KBM-7 (cell line): ENCODE measurements around the gene SPPL2B.
A peak's percentile ranks its signal among the peaks of the same experiment; 100 is the strongest.
"Not testable (repeated sequence)": the region's sequence is repeated elsewhere in the genome, so short reads cannot be mapped to it uniquely, and the experiment has no call there.

Experiments
- DNase-seq: peaks from one replicate; pipeline ENCODE4 v3.0.0-alpha.2; 2015
- in situ Hi-C: fragments of 300-500 bp; cut with MboI; formaldehyde crosslinking; loops from 2 replicates; pipeline ENCODE4 v1.14.3; 2020; ENCODE audit warnings: low sequenced_read_pairs, low pct_unique_long_range_greater_than_20kb, mixed read lengths

Gene SPPL2B

DNA sequence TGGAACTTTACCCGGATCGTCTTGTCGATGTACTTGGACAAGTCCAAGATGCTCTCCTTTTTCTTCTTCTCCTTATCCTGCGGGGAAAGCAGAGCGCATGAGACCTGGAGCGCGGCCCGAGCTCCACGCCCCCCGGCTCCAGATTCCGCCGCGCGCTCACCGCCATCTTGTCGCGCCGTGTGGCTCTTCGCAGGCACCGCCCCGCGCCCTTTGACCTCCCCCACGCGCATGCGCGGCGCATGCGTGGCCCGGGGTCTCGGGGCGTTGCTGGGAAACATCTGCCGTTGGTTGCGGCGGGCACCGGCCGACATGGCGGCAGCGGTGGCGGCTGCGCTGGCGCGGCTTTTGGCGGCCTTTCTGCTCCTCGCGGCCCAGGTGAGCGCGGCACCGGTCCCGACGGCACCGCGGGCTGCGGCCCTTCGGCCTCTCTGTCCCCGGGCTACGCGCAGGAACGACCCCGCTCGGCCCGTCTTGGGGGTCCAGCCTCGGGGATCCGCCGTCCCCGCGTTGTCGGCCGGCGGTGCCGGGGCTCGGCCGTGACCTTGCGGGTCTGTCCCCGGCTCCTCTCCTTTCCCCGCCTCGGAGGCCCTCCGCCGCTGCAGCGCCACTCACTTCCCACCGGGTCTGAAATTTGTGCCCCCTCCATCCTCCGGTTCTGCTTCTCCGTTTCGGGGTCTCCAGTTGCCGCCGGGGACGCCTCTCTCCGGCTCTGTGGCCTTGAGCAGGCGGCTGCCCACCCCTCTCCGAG is at the start of gene SPPL2B, which contains the start of gene LSM7:
Gene SPPL2B (plus strand): TSS at position 284 of the 748 bp plus-strand sequence. CDS start 26 bp downstream, at position 310.
Gene LSM7 (minus strand): TSS at position 186 of the 748 bp plus-strand sequence. CDS start 20 bp downstream, at position 166.
- peak; percentile 89 for DNase-seq
- in situ Hi-C loops = no loop called here

DNA sequence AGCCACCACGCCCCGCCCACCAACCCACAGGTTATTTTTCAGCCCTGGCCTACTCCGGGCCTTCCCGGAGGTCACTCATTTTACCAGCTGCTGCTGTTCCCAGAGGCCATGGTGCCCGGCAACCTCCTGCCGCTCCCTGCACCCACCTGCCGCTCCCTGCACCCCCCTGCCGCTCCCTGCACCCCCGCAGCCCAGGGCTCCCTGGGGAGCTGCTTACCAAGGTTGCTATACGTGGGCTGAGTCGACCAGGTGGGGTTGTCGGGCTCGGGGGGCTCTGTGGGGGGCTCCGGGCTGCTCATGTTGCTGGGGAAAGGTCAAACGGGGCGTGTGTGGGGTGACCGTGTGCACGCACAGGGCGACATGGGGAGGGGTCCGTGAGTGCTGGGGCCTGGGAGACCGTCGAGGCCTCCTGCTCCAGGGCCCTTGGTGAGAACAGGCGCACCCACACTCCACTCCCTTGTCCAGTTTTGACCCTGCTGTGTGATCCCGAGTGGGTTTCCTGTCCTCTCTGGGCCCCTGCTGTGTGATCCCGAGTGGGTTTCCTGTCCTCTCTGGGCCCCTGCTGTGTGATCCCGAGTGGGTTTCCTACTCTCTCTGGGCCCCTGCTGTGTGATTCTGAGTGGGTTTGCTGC is 47.7 kb upstream of the SPPL2B start:
- in situ Hi-C loops = no loop called here
- DNase-seq = no peak

DNA sequence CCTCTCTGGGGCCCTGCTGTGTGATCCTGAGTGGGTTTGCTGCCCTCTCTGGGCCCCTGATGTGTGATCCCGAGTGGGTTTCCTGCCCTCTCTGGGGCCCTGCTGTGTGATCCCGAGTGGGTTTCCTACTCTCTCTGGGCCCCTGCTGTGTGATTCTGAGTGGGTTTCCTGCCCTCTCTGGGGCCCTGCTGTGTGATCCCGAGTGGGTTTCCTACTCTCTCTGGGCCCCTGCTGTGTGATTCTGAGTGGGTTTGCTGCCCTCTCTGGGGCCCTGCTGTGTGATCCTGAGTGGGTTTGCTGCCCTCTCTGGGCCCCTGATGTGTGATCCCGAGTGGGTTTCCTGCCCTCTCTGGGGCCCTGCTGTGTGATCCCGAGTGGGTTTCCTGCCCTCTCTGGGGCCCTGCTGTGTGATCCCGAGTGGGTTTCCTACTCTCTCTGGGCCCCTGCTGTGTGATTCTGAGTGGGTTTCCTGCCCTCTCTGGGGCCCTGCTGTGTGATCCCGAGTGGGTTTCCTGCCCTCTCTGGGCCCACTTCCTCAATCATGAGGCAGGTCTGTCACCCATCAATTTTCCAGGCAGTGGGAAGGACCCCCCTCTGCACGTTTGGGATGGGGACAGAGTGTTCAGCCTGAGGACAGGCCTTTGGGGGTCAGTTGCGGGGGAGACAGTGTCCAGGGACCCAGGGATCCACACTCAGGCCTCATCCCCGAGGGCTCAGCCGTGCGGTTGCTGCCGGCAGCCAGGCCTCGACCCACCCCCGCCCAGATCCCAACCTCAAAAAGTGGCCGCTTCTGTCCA is 47.0 kb upstream of the SPPL2B start:
- DNase-seq, in situ Hi-C loops: not testable (repeated sequence)

- in situ Hi-C loops = no loop called here
- peak; percentile 80 for DNase-seq
Observed at GRCh38 chr19:2282062-2282861, 46.2 kb upstream of the SPPL2B start, which contains the start of gene PEAK3. Gene PEAK3 (minus strand): TSS chr19:2282175. CDS start chr19:2280931, 1,244 bp downstream.

GRCh38 chr19:2282862-2283237 is 45.6 kb upstream of the SPPL2B start:
- DNase-seq = no peak
- in situ Hi-C loops = no loop called here

DNA sequence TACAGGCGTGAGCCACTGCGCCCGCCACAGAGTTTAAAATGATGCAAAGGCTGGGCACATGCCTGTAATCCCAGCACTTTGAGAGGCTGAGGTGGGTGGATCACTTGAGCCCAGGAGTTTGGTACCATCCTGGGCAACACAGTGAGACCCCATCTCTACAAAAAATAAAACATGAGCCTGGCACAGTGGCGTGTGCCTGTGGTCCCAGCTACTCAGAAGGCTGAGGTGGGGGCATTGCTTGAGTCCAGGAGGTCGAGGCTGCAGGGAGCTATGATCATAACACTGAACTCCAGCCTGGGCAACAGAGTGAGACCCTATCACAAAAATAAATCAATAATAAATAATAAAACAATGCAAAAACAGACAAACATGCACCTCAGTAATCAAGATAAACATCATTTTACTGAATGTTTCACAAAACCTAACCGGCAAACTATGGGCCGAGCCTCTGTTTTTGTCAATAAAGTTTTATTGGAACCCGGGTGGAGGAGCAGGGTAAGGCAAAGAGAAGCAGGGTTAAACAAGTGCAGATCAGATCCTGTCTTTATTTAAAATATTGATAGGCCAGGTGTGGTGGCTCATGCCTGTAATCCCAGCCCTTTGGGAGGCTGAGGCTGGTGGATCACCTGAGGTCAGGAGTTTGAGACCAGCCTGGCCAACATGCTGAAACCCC is 44.5 kb upstream of the SPPL2B start:
- in situ Hi-C loops = no loop called here
- DNase-seq = no peak

- in situ Hi-C loops = no loop called here
Observed at GRCh38 chr19:2286402-2287140, 41.9 kb upstream of the SPPL2B start.

GRCh38 chr19:2287585-2288337 is 40.7 kb upstream of the SPPL2B start:
- DNase-seq = peak; percentile 23
- in situ Hi-C loops = no loop called here

More at GRCh38 chr19:2286402-2287140, 41.9 kb upstream of the SPPL2B start:
- no peak for DNase-seq

DNA sequence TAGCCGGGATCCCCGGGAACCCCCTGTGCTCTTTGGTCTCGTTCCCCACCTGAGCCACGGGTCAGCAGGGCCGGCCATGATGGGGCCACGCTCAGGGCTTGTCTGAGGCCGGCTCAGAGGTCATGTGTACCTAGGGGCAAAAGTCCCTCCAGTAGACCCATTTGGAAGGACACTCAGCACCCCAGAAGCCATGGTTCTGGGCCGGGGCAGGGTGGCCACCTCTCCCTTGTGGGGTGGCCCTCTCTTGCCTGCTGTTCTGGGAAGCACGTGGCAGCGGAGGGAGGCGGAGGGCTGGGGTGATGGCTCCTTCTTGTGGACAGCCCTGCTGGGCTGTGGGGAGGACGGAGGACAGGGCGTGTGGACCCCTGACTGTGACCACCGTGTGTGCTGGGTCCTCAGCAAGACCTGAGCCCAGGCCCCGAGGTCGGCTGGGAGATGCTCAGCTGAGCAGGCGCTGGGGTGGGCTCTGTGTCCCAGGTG is 40.1 kb upstream of the SPPL2B start:
- no peak for DNase-seq
- in situ Hi-C loops = no loop called here

DNA sequence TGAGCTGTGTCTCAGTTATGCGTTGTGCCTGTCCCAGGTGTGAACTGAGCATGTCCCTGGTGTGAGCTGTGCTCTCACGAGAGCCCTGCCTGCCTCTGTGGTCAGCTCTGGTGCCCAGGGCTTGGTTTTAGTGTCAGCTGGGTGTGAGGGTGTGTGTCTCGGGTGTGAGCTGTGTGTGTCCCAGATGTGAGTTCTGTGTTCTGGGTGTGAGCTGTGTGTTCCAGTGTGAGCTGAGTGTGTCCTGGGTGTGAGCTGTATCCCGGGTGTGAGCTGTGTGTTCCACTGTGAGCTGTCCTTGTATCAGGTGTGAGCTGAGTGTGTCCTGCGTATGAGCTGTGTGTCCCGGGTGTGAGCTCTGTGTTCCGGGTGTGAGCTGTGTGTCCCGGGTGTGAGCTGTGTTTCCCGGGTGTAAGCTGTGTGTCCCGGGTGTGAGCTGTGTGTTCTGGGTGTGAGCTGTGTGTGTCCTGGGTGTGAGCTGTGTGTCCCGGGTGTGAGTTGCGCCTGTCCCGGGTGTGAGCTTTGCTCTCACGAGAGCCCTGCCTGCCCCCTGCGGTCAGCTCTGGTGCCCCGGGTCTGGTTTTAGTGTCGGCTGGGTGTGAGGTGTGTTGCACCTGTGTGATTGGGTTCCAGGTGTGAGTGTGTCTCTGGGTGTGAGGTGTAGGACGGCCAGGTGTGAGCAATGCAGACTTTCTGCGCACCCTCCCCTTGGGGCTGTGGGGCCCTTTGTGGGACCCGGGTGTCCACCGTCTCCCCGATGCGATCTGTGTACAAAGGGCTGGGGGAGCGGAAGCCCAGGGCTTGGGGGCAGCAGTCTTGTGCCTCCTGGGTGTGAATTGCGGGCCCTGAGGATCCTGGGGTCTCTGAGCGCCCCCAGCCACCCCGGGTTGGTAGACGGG is 39.4 kb upstream of the SPPL2B start:
- peak; percentile 56 for DNase-seq
- in situ Hi-C loops = no loop called here

GRCh38 chr19:2289714-2290435 is 38.6 kb upstream of the SPPL2B start:
- in situ Hi-C loops = no loop called here

DNA sequence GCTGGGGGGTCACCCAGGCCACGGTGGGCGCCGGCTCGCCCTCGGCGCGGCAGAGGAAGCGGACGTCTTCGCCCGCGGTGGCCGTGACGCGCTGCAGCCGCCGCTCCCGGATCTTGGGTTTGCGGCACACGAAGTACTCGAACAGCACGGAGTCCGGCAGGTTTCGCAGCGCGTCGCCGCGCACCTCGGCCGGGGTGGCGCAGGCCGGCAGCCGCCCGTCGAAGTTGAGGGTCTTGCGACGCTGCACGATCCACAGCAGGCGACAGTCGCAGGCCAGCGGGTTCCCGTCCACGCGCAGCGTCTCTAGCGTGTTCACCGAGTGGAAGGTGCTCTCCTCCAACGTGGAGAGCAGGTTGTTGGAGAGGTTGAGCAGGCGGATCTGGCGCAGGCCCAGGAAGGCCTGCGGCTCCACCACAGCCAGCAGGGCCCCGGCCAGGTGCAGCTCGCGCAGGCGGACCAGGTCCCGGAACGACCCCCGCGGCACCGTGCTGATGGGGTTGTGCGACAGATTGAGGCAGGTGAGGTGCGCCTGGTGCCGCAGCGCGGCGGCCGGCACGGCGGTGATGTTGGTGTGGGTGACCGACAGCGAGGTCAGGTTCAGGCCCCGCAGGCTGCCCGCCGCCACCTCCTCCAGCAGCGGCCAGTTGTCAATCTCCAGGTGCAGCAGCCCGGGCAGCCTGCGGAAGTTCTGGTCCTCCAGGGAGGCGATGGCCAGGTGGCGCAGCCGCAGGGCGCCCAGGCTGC is 37.9 kb upstream of the SPPL2B start:
- DNase-seq = peak; percentile 43
- in situ Hi-C loops = no loop called here

More at GRCh38 chr19:2289714-2290435, 38.6 kb upstream of the SPPL2B start:
- DNase-seq = peak; percentile 98

DNA sequence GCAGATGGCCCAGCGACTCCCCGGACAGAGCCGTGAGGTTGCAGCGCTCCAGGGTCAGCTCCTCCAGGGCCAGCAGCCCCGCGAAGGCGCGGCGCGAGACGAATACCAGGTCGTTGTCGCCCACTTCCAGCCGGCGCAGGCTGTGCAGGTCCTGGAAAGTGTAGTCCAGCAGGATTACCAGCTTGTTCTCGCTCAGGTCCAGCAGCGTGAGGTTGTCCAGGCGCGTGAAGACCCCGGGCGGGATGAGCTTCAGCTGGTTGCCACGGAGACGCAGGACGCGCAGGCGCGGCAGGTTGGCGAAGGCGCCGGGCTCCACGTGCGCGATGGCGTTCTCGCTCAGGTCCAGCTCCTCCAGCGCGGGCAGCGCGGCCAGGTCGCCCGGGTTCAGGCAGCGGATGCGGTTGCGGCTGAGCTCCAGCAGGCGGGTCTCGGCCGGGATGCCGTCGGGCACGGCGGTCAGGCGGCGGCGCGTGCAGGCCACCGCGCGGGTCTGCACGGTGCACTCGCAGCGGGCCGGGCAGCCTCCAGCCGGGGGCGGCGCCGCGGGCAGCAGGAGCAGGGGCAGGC is 37.2 kb upstream of the SPPL2B start:
- in situ Hi-C loops = no loop called here
- no peak for DNase-seq

DNA sequence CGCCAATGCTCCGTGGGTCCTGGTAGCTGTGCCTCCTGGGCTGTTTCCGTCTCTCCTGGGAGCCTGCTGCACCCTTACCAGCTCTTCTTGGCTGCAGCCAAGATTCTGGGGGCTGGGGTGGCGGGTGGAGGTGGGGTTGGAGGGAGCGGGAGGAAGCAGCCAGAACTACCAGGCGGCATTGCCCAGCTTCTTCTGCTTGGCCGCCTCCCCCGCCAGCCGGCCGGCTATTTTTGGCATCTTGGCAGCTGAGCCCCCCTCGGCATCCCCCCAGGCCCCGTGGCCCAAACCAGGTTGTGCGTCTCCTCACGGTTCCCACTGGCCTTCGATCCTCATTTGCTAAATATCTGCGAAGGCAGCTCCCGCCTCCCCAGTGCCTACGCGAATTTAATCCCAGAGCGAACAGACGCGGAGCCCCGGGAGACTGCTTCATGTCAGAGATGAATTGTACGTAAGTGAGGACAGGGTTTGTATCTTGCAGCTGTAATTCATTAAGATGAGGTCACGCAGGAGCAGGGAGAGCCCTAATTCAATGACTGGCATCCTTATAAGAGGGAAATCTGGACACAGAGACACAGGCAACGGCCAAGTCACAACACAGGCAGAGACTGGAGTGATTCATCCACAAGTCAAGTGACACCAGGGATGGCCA is 33.7 kb upstream of the SPPL2B start:
- no peak for DNase-seq

More for the DNA sequence above, 33.7 kb upstream of the SPPL2B start:
- in situ Hi-C loops = no loop called here
